ENCODE measurements around the gene CDC42EP5.

The CDC42EP5 gene

DNA sequence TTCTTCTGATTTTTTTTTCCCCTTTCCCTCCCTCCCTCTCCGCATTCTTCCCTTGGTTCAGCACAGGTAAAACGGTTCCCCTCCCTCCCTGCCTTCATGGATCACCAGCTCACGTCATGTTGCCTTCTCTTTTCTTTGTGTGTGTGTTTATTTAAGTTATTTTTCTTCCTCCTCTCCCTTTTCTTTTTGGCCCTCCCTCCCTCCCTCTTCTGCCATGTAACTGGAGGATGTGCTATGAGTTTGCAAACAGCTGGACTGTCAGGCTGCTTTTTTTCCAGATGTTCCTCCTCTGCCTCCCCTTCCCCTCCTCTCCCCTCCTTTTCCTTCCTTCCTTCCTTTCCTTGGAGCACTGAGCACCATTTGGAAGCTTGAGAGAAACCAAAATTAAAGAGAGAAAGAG is 11.5 kb downstream of the CDC42EP5 start:
- no peak for DNase-seq

GRCh38 chr19:54461210-54461609 is 11.9 kb downstream of the CDC42EP5 start:
- no peak for DNase-seq

DNA sequence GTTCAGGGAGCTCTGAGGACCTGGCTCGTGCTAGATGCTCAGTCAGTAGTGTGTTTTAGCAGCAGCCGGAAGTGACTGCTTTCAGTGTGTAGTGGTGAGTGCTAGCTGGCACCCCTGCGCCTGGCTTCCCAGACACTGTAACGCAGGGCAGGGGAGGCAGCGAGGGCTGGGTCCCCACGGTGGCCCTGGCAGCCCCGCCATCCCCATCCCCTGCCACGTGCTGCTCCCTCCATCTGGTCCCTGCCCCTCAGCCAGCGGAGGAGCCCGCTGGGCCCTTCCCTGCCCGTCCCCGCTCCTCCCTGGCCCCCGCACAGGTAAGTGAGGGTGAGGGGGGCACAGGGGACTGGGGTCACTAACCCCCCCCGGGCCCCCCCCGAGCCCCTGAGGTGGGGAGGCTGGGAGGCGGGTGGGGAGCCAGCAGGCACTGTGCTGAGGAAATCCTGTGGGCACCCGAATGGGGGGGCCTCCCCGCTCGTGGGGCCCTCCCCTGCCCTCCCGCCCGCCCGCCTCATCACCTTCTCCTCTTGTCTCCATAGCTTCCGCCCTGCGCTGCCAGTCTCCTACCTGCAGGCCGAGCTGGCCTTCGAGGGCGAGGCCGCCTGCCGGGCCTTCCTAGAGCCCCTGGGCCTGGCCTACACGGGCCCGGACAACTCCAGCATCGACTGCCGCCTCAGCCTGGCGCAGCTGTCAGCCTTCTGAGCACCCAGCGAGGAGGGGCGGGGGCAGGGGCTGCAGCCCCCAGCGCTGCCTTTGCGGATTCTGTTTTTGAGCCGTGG is 12.7 kb downstream of the CDC42EP5 start:
- no peak for DNase-seq

- DNase-seq, result no peak
Observed at GRCh38 chr19:54459282-54460229, 13.5 kb downstream of the CDC42EP5 start.

GRCh38 chr19:54458648-54459281 is 14.3 kb downstream of the CDC42EP5 start:
- DNase-seq, result no peak

DNA sequence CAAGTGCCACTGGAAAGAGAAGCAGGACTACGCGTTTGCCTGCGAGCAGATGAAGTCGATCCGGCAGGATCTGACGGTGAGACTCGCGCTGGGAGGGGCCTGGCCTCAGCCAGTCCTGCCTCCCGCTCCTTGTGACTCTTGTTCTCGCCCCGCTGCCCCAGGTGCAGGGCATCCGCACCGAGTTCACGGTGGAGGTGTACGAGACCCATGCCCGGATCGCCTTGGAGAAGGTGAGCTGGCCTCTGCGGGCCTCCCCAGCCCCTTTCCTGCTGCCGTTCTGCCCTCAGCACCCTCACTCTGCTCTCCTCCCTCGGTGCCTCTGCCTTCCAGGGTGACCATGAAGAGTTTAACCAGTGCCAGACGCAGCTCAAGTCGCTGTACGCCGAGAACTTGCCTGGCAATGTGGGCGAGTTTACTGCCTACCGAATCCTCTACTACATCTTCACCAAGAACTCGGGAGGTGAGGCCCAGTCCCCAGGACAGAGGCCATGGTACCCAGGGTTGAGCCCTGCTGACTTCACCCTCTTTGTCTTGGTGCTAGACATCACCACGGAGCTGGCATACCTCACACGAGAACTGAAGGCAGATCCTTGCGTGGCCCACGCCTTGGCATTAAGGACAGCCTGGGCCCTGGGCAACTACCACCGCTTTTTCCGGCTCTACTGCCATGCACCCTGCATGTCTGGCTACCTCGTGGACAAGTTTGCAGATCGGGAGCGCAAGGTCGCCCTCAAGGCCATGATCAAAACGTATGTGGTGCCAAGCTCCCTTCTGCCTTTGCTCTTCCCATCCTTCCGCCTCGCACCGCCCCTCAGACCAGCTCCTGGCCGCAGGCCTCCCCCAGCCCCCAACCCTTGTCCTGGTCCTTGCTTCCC is 15.1 kb downstream of the CDC42EP5 start:
- no peak for DNase-seq

GRCh38 chr19:54456423-54457373 is 16.4 kb downstream of the CDC42EP5 start:
- no peak for DNase-seq

GRCh38 chr19:54455786-54456422 is 17.2 kb downstream of the CDC42EP5 start:
- DNase-seq, result no peak

GRCh38 chr19:54454781-54455675 is 18.1 kb downstream of the CDC42EP5 start:
- no peak for DNase-seq

DNA sequence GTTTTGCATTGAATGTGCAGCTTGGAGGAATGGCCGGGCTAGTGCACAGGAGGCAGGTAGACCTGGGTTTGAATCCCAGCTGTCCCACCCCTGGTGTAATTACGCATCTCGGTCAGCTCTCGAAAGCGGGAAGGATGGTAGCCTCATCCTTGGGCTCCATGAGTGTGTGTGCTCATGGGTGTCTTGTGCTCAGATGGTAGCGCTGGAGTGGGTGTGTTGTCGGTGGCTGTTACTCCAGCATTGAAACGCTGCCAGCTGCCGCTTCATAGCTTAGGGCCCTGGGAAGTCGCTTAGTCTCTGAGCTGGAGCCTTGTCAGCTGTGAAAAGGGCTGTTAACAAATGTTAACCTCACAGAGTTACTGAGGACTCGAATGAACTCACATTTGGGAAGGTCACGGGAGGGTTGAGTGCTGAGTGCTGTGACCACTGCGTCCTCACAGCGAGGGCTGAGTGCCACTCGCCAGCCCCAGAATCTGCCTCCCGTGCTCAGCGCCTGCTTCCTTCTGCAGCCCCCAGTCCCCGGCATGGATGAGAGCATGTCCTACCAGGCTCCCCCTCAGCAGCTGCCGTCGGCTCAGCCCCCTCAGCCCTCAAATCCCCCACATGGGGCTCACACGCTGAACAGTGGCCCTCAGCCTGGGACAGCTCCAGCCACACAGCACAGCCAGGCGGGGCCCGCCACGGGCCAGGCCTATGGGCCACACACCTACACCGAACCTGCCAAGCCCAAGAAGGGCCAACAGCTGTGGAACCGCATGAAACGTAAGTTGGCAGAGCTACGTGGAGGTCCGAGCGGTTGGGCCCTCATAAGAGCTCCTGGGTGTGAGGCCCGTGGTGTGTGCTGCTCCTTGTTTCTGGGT is 18.9 kb downstream of the CDC42EP5 start:
- no peak for DNase-seq

DNA sequence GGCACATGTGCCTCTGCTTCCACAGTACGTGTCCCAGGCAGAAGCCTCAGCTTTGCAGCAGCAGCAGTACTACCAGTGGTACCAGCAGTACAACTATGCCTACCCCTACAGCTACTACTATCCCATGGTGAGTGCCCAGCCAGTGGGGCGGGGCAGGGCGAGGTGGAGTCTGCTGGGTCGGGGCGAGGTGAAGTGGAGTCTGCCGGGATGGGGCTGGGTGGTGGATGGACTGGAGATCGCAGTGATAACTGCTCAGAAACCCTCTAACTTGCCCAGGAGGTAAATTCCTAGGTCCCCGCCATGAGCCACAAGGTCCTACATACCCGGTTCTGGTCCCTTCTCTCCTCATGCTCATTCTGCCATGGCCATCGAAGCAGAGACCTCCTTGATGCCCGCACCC is 20.5 kb downstream of the CDC42EP5 start:
- no peak for DNase-seq

DNA sequence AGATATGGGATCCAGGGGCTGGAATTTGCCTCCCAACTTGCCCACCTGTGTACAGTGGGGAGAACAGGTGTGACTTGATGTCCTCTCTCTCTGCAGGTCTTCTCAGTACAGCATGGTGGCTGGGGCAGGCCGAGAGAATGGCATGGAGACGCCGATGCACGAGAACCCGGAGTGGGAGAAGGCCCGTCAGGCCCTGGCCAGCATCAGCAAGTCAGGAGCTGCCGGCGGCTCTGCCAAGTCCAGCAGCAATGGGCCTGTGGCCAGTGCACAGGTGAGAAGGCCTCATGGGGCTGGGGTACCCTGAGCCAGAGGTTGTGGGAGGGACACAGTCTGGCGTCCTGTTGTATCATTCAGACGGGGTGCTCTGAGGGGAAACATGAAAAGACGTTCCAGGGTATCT is 21.1 kb downstream of the CDC42EP5 start:
- no peak for DNase-seq

DNA sequence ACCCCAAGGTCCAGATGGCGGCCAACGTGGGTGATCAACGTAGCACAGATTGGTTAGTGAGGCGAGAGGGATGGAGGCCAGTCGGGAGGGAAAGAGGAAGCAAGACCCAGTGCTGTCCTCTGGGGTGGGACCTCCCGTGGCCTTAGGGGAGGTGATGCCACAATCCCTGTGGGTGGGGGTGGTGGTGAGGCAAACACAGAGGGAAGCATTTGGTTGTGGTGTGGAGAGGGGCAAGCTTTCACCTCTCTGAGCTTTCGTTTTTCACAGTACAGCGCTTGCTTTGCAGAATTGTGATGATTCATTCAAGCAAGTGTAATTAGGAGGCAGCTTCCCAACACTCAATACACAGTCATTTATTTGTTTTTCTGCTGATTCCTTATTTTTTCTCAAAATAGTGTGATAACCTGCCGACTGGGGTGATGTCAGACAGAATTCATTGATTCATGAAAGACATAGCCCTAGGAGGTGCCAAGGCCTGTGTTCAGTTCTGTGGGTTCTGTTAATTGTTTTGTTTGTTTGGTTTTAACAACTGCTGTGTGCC is 21.7 kb downstream of the CDC42EP5 start:
- no peak for DNase-seq

GRCh38 chr19:54449701-54450069 is 23.4 kb downstream of the CDC42EP5 start:
- no peak for DNase-seq

GRCh38 chr19:54448774-54449700 is 24.1 kb downstream of the CDC42EP5 start, which contains the start of gene LENG8:
Gene LENG8, plus strand, starts transcription at chr19:54449199. Its CDS starts 2,146 bp downstream, at chr19:54451345.
- DNase-seq, result peak; percentile 98

DNA sequence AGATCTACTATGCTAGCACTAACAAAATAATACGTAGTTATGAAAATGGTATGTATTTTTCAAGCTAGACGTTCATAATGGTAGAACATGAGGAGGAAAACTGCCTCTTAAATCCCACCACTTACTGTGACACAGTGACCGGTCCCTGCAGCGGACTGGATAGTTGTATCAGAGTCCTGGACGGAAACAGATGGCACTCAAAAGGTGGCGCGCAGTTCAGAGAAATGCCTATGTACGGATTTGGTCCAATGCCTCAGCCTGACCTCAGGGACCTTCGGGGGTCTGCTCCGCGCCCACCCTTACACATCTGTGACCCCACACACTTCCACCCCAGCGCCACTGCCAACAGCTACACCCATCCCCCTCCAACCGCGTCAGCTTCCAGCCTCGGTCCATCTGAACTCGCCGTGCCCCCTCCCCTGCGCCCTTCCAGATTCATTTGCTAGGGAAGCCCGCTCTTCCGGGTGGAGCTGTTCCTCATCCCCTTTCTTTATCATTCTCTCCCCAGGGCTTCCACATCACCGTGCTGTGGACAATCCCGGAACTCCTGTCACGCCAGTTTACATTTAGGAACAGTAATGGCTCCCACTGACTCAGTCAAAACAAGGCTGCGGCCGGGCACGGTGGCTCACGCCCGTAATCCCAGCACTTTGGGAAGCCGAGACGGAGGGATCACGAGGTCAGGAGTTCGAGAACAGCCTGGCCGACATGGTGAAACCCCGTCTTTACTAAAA is 24.9 kb downstream of the CDC42EP5 start:
- peak; percentile 58 for DNase-seq
